H1 (cell line): ENCODE data around the gene MBNL2. TPM values are rescaled to one million over a fixed set of nuclear protein-coding genes. Genes with fewer than 3 reads are reported as not detected.

Experiments used
- CTCF ChIA-PET: fragments of 300-600 bp; sonication (Branson Sonifier 250); formaldehyde crosslinking; loops from one replicate; lab custom pipeline; 2021; ENCODE audit not compliant: partially characterized antibody; lab: Charles Lee
- POLR2A ChIA-PET: fragments of 300-600 bp; sonication (Branson Sonifier 250); formaldehyde crosslinking; loops from one replicate; lab custom pipeline; 2021; ENCODE audit warnings: inconsistent platforms; ENCODE audit not compliant: partially characterized antibody; lab: Charles Lee
- DNase-seq, 2 experiments: peaks; one replicate each; pipeline versions ENCODE4 v3.0.0 to v3.0.0-alpha.2; 2010 to 2022; ENCODE audit warnings: low spot score in 2 of 2, low read depth in 1 of 2, mixed read lengths in 1 of 2
- FAIRE-seq: peaks from 2 replicates; lab custom pipeline; 2011; peaks lifted over from hg19 to GRCh38; lab: Jason Lieb, UNC
- H2AFZ ChIP-seq: 2 replicates; pipeline ENCODE4 v1.8.1; 2012; ENCODE audit warnings: low read length, inconsistent platforms
- H2AK5ac ChIP-seq: 2 replicates; pipeline ENCODE4 v1.6.1; 2013; ENCODE audit warnings: low read depth, low read length
- H2BK120ac ChIP-seq: replicated peaks from 2 replicates; pipeline ENCODE3; 2013; ENCODE audit warnings: low read depth, low read length, inconsistent platforms
- H2BK12ac ChIP-seq: 2 replicates; pipeline ENCODE4 v1.6.1; 2013; ENCODE audit warnings: low read depth, low read length
- H2BK15ac ChIP-seq: 2 replicates; pipeline ENCODE4 v1.6.1; 2013; ENCODE audit warnings: low read length
- H2BK20ac ChIP-seq: 2 replicates; pipeline ENCODE4 v1.6.1; 2013; ENCODE audit warnings: low read length
- H2BK5ac ChIP-seq: 2 replicates; pipeline ENCODE4 v1.6.1; 2013; ENCODE audit warnings: low read depth, low read length
- H3K14ac ChIP-seq: 2 replicates; pipeline ENCODE4 v1.6.1; 2013; ENCODE audit warnings: inconsistent platforms; ENCODE audit not compliant: insufficient read length
- H3K18ac ChIP-seq: 2 replicates; pipeline ENCODE4 v1.6.1; 2013; ENCODE audit warnings: low read length; ENCODE audit errors: extremely low read depth
- H3K23ac ChIP-seq: 2 replicates; pipeline ENCODE4 v1.6.1; 2013; ENCODE audit warnings: inconsistent platforms; ENCODE audit not compliant: insufficient read length
- H3K23me2 ChIP-seq: 2 replicates; pipeline ENCODE4 v1.6.1; 2013; ENCODE audit warnings: low read depth, low read length
- H3K27ac ChIP-seq: 2 replicates; pipeline ENCODE4 v1.6.1; 2011; ENCODE audit warnings: low read depth, low read length, inconsistent platforms
- H3K27me3 ChIP-seq, 4 experiments: replicated peaks in 1 of 4; 1 replicate in 1 of 4; 2 replicates in 3 of 4; pipeline versions ENCODE4 v1.6.1 to v1.8.1; 2011 to 2013; ENCODE audit warnings: low read length in 3 of 4, mild to moderate bottlenecking in 3 of 4, inconsistent platforms in 2 of 4, mixed read lengths in 2 of 4, moderate library complexity in 1 of 4; ENCODE audit not compliant: control insufficient read depth in 3 of 4, insufficient read depth in 3 of 4; ENCODE audit errors: extremely low read depth in 1 of 4
- H3K36me3 ChIP-seq, 4 experiments: 2 replicates each; pipeline versions ENCODE4 v1.6.1 to v1.8.1; 2011 to 2013; ENCODE audit warnings: mild to moderate bottlenecking in 4 of 4, low read length in 3 of 4, moderate library complexity in 2 of 4, control low read depth in 1 of 4, inconsistent platforms in 1 of 4; ENCODE audit not compliant: insufficient read depth in 4 of 4, control insufficient read depth in 2 of 4
- H3K4ac ChIP-seq: replicated peaks from 2 replicates; pipeline ENCODE3; 2013; ENCODE audit warnings: low read length, low read depth, mixed read lengths, inconsistent platforms; ENCODE audit not compliant: insufficient read length
- H3K4me1 ChIP-seq, 4 experiments: replicated peaks in 1 of 4; 1 replicate in 1 of 4; 2 replicates in 3 of 4; pipeline versions ENCODE4 v1.6.1 to v1.8.1; 2011 to 2013; ENCODE audit warnings: low read length in 3 of 4, inconsistent platforms in 2 of 4, mixed read lengths in 1 of 4; ENCODE audit not compliant: insufficient read depth in 4 of 4, control insufficient read depth in 3 of 4
- H3K4me2 ChIP-seq, 2 experiments: 2 replicates each; pipeline versions ENCODE4 v1.6.1 to v1.8.1; 2011 to 2013; ENCODE audit warnings: low read depth in 2 of 2, low read length in 2 of 2, control low read depth in 1 of 2, inconsistent platforms in 1 of 2, mild to moderate bottlenecking in 1 of 2; ENCODE audit not compliant: insufficient read depth in 1 of 2
- H3K4me3 ChIP-seq, 4 experiments: fragments of 200-600, 300-600 bp in 1 of 4; sonication (generic), shearing (Covaris generic), sonication (Bioruptor Twin) in 1 of 4; 2 replicates each; pipeline versions ENCODE4 v1.5.1 to v1.8.1; 2011 to 2016; ENCODE audit warnings: low read length in 4 of 4, low read depth in 3 of 4, control low read depth in 2 of 4, inconsistent platforms in 2 of 4, mild to moderate bottlenecking in 2 of 4, mixed read lengths in 1 of 4, moderate library complexity in 1 of 4; ENCODE audit not compliant: insufficient read depth in 2 of 4; ENCODE audit errors: extremely low read depth in 1 of 4
- H3K56ac ChIP-seq: replicated peaks from 2 replicates; pipeline ENCODE3; 2013; ENCODE audit warnings: low read depth, mild to moderate bottlenecking, mixed read lengths, low read length, inconsistent platforms; ENCODE audit not compliant: insufficient read length
- H3K79me1 ChIP-seq: 2 replicates; pipeline ENCODE4 v1.6.1; 2013; ENCODE audit warnings: low read depth, low read length, control low read depth
- H3K79me2 ChIP-seq, 2 experiments: 2 replicates each; pipeline versions ENCODE4 v1.6.1 to v1.8.1; 2012 to 2013; ENCODE audit warnings: low read length in 2 of 2, mild to moderate bottlenecking in 2 of 2, inconsistent platforms in 1 of 2; ENCODE audit not compliant: insufficient read depth in 2 of 2, control insufficient read depth in 1 of 2
- H3K9ac ChIP-seq, 4 experiments: replicated peaks in 1 of 4; 1 replicate in 1 of 4; 2 replicates in 3 of 4; pipeline versions ENCODE4 v1.6.1 to v1.8.1; 2011 to 2013; ENCODE audit warnings: low read depth in 3 of 4, low read length in 3 of 4, control low read depth in 2 of 4, mild to moderate bottlenecking in 2 of 4, moderate library complexity in 2 of 4, inconsistent platforms in 1 of 4; ENCODE audit errors: extremely low read depth in 1 of 4
- H3K9me3 ChIP-seq, 2 experiments: 2 replicates each; pipeline versions ENCODE4 v1.6.1 to v1.8.1; 2012 to 2013; ENCODE audit warnings: mild to moderate bottlenecking in 2 of 2, moderate library complexity in 2 of 2, control low read depth in 1 of 2, inconsistent platforms in 1 of 2, low read depth in 1 of 2, low read length in 1 of 2, mixed read lengths in 1 of 2; ENCODE audit not compliant: insufficient read depth in 2 of 2
- H4K20me1 ChIP-seq, 2 experiments: replicated peaks in 1 of 2; 2 replicates each; pipeline versions ENCODE3 to v1.8.1; 2011 to 2013; ENCODE audit warnings: inconsistent platforms in 2 of 2, low read length in 2 of 2, mild to moderate bottlenecking in 1 of 2; ENCODE audit not compliant: insufficient read depth in 2 of 2, control insufficient read depth in 1 of 2
- H4K5ac ChIP-seq: 2 replicates; pipeline ENCODE4 v1.6.1; 2013; ENCODE audit warnings: low read length, low read depth, mixed read lengths, inconsistent platforms; ENCODE audit not compliant: insufficient read length
- H4K8ac ChIP-seq: 2 replicates; pipeline ENCODE4 v1.8.0; 2013; ENCODE audit warnings: mild to moderate bottlenecking, moderate library complexity, low read length, inconsistent platforms; ENCODE audit not compliant: insufficient read depth; ENCODE audit errors: extremely low read depth
- H4K91ac ChIP-seq: replicated peaks from 2 replicates; pipeline ENCODE3; 2013; ENCODE audit warnings: low read length, mixed read lengths, inconsistent platforms; ENCODE audit not compliant: insufficient read length
- BRCA1 ChIP-seq: IDR thresholded peaks from 2 replicates; pipeline ENCODE4 v1.6.1; 2012; ENCODE audit warnings: low read depth, low read length, improper control_type of control experiment
- RNF2 ChIP-seq: fragments of 200-900, 300-1000 bp; sonication (generic); IDR thresholded peaks from 2 replicates; pipeline ENCODE4 v1.7.1; 2016; ENCODE audit warnings: borderline replicate concordance, low read depth, mild to moderate bottlenecking, antibody characterized with exemption, low read length; ENCODE audit not compliant: poor library complexity, severe bottlenecking; ENCODE audit errors: missing control alignments
- SP1 ChIP-seq: IDR thresholded peaks from 2 replicates; pipeline ENCODE4 v1.6.1; 2011; ENCODE audit warnings: low read depth, low read length
- TAF1 ChIP-seq: IDR thresholded peaks from 2 replicates; pipeline ENCODE4 v1.6.1; 2011; ENCODE audit warnings: mild to moderate bottlenecking, low read depth, low read length
- WGBS, 2 experiments: shearing (Covaris generic) in 1 of 2; methylation state at CpG; one replicate each; pipeline versions ENCODE4 v1.1.6 to v1.1.7; 2013 to 2015; ENCODE audit warnings: low lambda C conversion rate in 2 of 2, mixed read lengths in 2 of 2, inconsistent platforms in 1 of 2, low coverage in 1 of 2, missing lambda C conversion rate in 1 of 2; ENCODE audit not compliant: insufficient replicate concordance in 2 of 2, insufficient coverage in 1 of 2, insufficient read length in 1 of 2; ENCODE audit errors: extremely low coverage in 1 of 2, missing lambda C conversion rate in 1 of 2; 5-methylcytosine and 5-hydroxymethylcytosine counted together
- polyA plus RNA-seq, 7 experiments: library from polyadenylated mRNA; depleted of rRNA in 3 of 7; stranded (reverse) in 5 of 7; unstranded in 2 of 7; fragments of >200 nt in 5 of 7; fragments of 200-250 nt in 2 of 7; gene quantifications; 1 replicate in 5 of 7; 2 replicates in 1 of 7; 4 replicates in 1 of 7; pipeline versions ENCODE4 v1.2.1 to v1.2.3, GENCODE V29; 2011 to 2013; ENCODE audit warnings: missing spikeins in 2 of 7, mixed read lengths in 2 of 7
- total RNA-seq: library from RNA; stranded (reverse); fragmentation: NEBNext Ultra II Directional; extraction: Animal tissue kit (Norgen Biotek cat#: 25700); gene quantifications from 2 replicates; pipeline ENCODE4 v1.2.1, GENCODE V29; 2021

MBNL2 gene
- total and polyA plus RNA-seq, 2 of the 8 experiments (the other 6 are each of a cell fraction or from before 2014, with no cell fraction given), result 1.0 to 2.6 TPM

DNA sequence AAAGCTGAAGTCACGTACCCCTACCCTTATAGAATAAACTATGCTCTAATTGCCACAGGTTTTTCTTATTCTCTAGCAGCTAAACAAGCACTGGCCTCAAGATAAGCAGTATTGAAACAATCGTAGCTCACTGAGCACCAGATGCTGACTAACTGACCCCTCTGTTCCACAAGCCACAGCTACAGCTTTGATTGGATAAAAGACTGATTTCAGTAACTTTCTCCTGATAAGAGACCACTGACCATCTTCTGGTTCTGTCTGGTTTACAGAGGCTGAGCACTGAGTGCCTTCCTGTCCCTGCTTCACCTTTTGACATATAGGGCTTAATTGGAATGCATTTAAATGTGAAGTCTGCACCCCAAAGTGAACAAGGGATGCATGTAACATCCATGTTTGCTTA lies 203.5 kb downstream of the MBNL2 start:
- H2AK5ac ChIP-seq, result no peak overlapping the region
- no peak overlapping the region for H2BK120ac ChIP-seq
- H3K79me2 ChIP-seq, result peaks cover 0 to 3% of the 10 kb centered on the region in 2 experiments; a peak in 1 of 4 replicates
- no peaks in the 10 kb centered on the region for H4K20me1 ChIP-seq
- no peak for FAIRE-seq
- H2BK5ac ChIP-seq, result no peak overlapping the region
- no peak overlapping the region for H4K8ac ChIP-seq
- H3K14ac ChIP-seq, result no peak overlapping the region
- no peak overlapping the region for H2BK15ac ChIP-seq
- no peaks in the 10 kb centered on the region for H3K79me1 ChIP-seq
- H3K27ac ChIP-seq, result no peak overlapping the region
- H4K5ac ChIP-seq, result no peak overlapping the region
- no peak overlapping the region for H2AFZ ChIP-seq
- no peaks in the 10 kb centered on the region for H3K23me2 ChIP-seq
- CTCF ChIA-PET, result interaction anchor here (0.9 to 1.2 kb wide), 2 partner anchors 11 to 58 kb away, joined by 3 read pairs; no protein-coding TSS in a partner anchor
- no peaks in the 10 kb centered on the region; a peak in 1 of 4 replicates for H3K9me3 ChIP-seq
- H3K36me3 ChIP-seq, result no peaks in the 10 kb centered on the region
- H3K4ac ChIP-seq, result no peak overlapping the region
- no peaks in the 10 kb centered on the region; a peak in 1 of 7 replicates for H3K4me1 ChIP-seq
- H2BK12ac ChIP-seq, result no peak overlapping the region
- peaks cover 0 to 1% (median 0%) of the 10 kb centered on the region in 4 experiments; a peak in 1 of 7 replicates for H3K27me3 ChIP-seq
- H3K56ac ChIP-seq, result no peak overlapping the region
- 92% methylated on average over 2 of the region's 2 CpGs; no CpG with 5 or more reads in 1 of the 2 experiments for whole genome bisulfite sequencing, 2 experiments
- H3K9ac ChIP-seq, result no peak overlapping the region
- POLR2A ChIA-PET, result no interaction called here
- no peak overlapping the region for H4K91ac ChIP-seq
- DNase-seq, result no peak
- H3K18ac ChIP-seq, result no peak overlapping the region
- TF ChIP-seq RNF2 (no peak), BRCA1 (no peak), SP1 (no peak), TAF1 (no peak)
- H3K4me3 ChIP-seq, result no peak overlapping the region
- H3K4me2 ChIP-seq, result no peak overlapping the region
- H3K23ac ChIP-seq, result no peak overlapping the region
- H2BK20ac ChIP-seq, result no peak overlapping the region
